Peyer's patch (tissue), 4 donors: ENCODE results near the gene IFNG.

ENCODE experiments used
- CTCF ChIP-seq, 6 experiments: fragments of 450-650 bp in 4 of 6; fragments of 200-600 bp in 2 of 6; sonication (generic) in 1 of 6; IDR thresholded peaks; one replicate each; pipeline ENCODE4 v1.5.1; 2017 to 2019; ENCODE audit warnings: antibody characterized with exemption in 6 of 6, mild to moderate bottlenecking in 3 of 6, moderate library complexity in 1 of 6
- POLR2A ChIP-seq, 2 donors: fragments of 450-650 bp; IDR thresholded peaks; one replicate each; pipeline ENCODE4 v1.5.1; 2017; ENCODE audit warnings: antibody characterized with exemption in 2 of 2, mild to moderate bottlenecking in 2 of 2, moderate library complexity in 2 of 2

- TF ChIP-seq CTCF (IDR thresholded peaks at IDR 0.05) (no peak), POLR2A (IDR thresholded peaks at IDR 0.05) (no peak)
These were observed 47.5 kb downstream of the IFNG start for GRCh38 chr12:68111995-68112394.
